SK-N-SH treated with all-trans-retinoic acid at 6 μM for 48 hours (cell line): ENCODE data around the gene ARPC1A.

Source experiments
- ARNTL ChIP-seq: fragments of 450-650 bp; formaldehyde crosslinking; IDR thresholded peaks from 2 replicates; pipeline ENCODE4 v1.5.0; 2020; ENCODE audit warnings: low read depth, mild to moderate bottlenecking, moderate library complexity, borderline replicate concordance
- ESRRG ChIP-seq: fragments of 250-450 bp; sonication (Bioruptor Pico); IDR thresholded peaks from 2 replicates; pipeline ENCODE4 v1.6.1; 2021; ENCODE audit warnings: mild to moderate bottlenecking
- PATZ1 ChIP-seq: fragments of 250-450 bp; sonication (Bioruptor Pico); IDR thresholded peaks from 2 replicates; pipeline ENCODE4 v1.8.0; 2020; ENCODE audit warnings: mild to moderate bottlenecking, moderate library complexity, borderline replicate concordance
- TCF4 ChIP-seq: fragments of 250-450 bp; sonication (Bioruptor Pico); IDR thresholded peaks from 2 replicates; pipeline ENCODE4 v1.8.0; 2021; ENCODE audit warnings: mild to moderate bottlenecking, moderate library complexity, borderline replicate concordance
- TOX ChIP-seq: fragments of 250-450 bp; sonication (Bioruptor Pico); IDR thresholded peaks from 2 replicates; pipeline ENCODE4 v1.8.0; 2021; ENCODE audit warnings: mild to moderate bottlenecking, moderate library complexity, borderline replicate concordance
- TSHZ2 ChIP-seq: fragments of 250-450 bp; sonication (Bioruptor Pico); IDR thresholded peaks from 2 replicates; pipeline ENCODE4 v1.5.0; 2020; ENCODE audit warnings: mild to moderate bottlenecking, moderate library complexity
- ZC3H10 ChIP-seq: fragments of 250-450 bp; sonication (Bioruptor Pico); IDR thresholded peaks from 2 replicates; pipeline ENCODE4 v1.5.1; 2021; ENCODE audit warnings: mild to moderate bottlenecking, moderate library complexity
- ZFP30 ChIP-seq: fragments of 450-650 bp; formaldehyde crosslinking; IDR thresholded peaks from 2 replicates; pipeline ENCODE4 v1.5.0; 2022; ENCODE audit warnings: mild to moderate bottlenecking, moderate library complexity
- ZNF8 ChIP-seq: fragments of 450-650 bp; formaldehyde crosslinking; IDR thresholded peaks from 2 replicates; pipeline ENCODE4 v1.5.0; 2020; ENCODE audit warnings: mild to moderate bottlenecking, moderate library complexity

GRCh38 chr7:99381664-99382075 lies 56.0 kb downstream of the ARPC1A start:
- TF ChIP-seq TCF4 (CRISPR knock-in tag) (no peak), PATZ1 (CRISPR knock-in tag) (no peak), ZNF8 (no peak), TSHZ2 (CRISPR knock-in tag) (no peak), ESRRG (no peak), TOX (no peak), ZFP30 (no peak), ZC3H10 (CRISPR knock-in tag) (no peak), ARNTL (CRISPR knock-in tag) (no peak)
